ENCODE measurements around the gene PRRT4.

DNA sequence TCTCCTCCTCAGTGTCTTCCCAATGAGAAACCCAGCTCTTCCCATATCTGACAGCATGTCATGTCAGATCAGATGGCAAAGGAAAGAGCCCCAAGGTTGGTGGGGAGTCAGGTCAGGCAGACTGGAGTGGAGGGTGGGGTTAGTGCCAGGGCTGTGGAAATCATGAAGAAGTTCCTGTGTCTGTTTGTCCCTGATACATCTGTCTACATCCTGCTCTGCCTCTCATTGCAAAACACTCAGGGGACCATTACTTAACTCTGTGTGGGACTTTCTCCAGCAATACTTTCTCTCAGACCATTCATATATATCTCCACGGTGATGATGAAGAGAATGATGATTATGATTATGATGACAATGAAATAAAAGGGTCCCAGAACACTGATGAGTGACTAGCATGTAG lies 3.3 kb downstream of the PRRT4 start:
- TF ChIP-seq, protein P1, sequence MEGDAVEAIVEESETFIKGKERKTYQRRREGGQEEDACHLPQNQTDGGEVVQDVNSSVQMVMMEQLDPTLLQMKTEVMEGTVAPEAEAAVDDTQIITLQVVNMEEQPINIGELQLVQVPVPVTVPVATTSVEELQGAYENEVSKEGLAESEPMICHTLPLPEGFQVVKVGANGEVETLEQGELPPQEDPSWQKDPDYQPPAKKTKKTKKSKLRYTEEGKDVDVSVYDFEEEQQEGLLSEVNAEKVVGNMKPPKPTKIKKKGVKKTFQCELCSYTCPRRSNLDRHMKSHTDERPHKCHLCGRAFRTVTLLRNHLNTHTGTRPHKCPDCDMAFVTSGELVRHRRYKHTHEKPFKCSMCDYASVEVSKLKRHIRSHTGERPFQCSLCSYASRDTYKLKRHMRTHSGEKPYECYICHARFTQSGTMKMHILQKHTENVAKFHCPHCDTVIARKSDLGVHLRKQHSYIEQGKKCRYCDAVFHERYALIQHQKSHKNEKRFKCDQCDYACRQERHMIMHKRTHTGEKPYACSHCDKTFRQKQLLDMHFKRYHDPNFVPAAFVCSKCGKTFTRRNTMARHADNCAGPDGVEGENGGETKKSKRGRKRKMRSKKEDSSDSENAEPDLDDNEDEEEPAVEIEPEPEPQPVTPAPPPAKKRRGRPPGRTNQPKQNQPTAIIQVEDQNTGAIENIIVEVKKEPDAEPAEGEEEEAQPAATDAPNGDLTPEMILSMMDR (IDR thresholded peaks at IDR 0.05; ENCODE audit: low read length), result no peak
- TF ChIP-seq EZH2 (optimal IDR thresholded peaks at IDR 0.05; ENCODE audit: low read depth, low read length), result no peak
